Heart right ventricle (tissue), 16 donors: Measurements from ENCODE around the gene COL5A1. TPM values are rescaled to one million over a fixed set of nuclear protein-coding genes. Genes with fewer than 3 reads are reported as not detected.

ENCODE experiments used
- ATAC-seq, 8 donors: fragments of 200-7000 bp; cut with Tn5 transposase; one replicate each; pipeline ENCODE4 v1.9.1; 2020; ENCODE audit warnings: mild to moderate bottlenecking in 8 of 8, moderate library complexity in 8 of 8, moderate number of reproducible peaks in 1 of 8
- DNase-seq, 2 donors: peaks; one replicate each; pipeline ENCODE4 v3.0.0-alpha.2; 2020
- H3K27ac ChIP-seq, 10 donors: fragments of 200-600 bp; sonication (generic) in 2 of 10; one replicate each; pipeline versions ENCODE4 v1.5.0 to v1.8.0; 2020 to 2022; ENCODE audit warnings: mild to moderate bottlenecking in 3 of 10
- H3K27me3 ChIP-seq, 7 donors: fragments of 200-600 bp; one replicate each; pipeline ENCODE4 v1.8.0; 2021 to 2022; ENCODE audit warnings: mild to moderate bottlenecking in 2 of 7
- H3K36me3 ChIP-seq, 9 donors: fragments of 200-600 bp; sonication (generic) in 1 of 9; one replicate each; pipeline versions ENCODE4 v1.5.0 to v1.8.0; 2020 to 2022; ENCODE audit warnings: mild to moderate bottlenecking in 2 of 9
- H3K4me1 ChIP-seq, 9 donors: fragments of 200-600 bp; sonication (generic) in 1 of 9; one replicate each; pipeline versions ENCODE4 v1.5.0 to v1.8.0; 2020 to 2022; ENCODE audit warnings: mild to moderate bottlenecking in 4 of 9
- H3K4me3 ChIP-seq, 10 donors: fragments of 200-600 bp; sonication (generic) in 2 of 10; one replicate each; pipeline versions ENCODE4 v1.5.0 to v1.8.0; 2020 to 2022; ENCODE audit warnings: mild to moderate bottlenecking in 7 of 10, moderate library complexity in 2 of 10
- H3K9me3 ChIP-seq, 11 donors: fragments of 200-600 bp in 10 of 11; sonication (generic) in 2 of 11; one replicate each; pipeline versions ENCODE4 v1.5.0 to v1.8.0; 2013 to 2022; ENCODE audit warnings: mild to moderate bottlenecking in 2 of 11, control low read depth in 1 of 11, moderate library complexity in 1 of 11
- CTCF ChIP-seq, 9 donors: fragments of 200-600 bp; sonication (generic) in 2 of 9; IDR thresholded peaks; one replicate each; pipeline versions ENCODE4 v1.5.0 to v1.8.0; 2021 to 2022; ENCODE audit warnings: antibody characterized with exemption in 9 of 9, mild to moderate bottlenecking in 5 of 9, moderate library complexity in 1 of 9
- WGBS, 2 donors: extraction: QIAGEN DNeasy Blood & Tissue Kit; methylation state at CpG; one replicate each; pipeline ENCODE4 v1.1.7; 2013; ENCODE audit warnings: inconsistent platforms in 1 of 2; 5-methylcytosine and 5-hydroxymethylcytosine counted together
- intact Hi-C, 10 donors: fragments of 100-400 bp; cut with DNase I; formaldehyde crosslinking; loops; one replicate each; pipeline versions ENCODE4 v1.11.1 to v1.14.2; 2022
- polyA plus RNA-seq, 2 donors: library from polyadenylated mRNA; stranded (reverse); fragments of 200-250 nt; gene quantifications; one replicate each; pipeline ENCODE4 v1.2.3, GENCODE V29; 2013
- total RNA-seq, 10 donors: library from RNA; stranded (reverse); fragmentation: NEBNext Ultra II Directional in 3 of 10; extraction: Animal tissue kit (Norgen Biotek cat#: 25700) in 3 of 10; gene quantifications; one replicate each; pipeline versions ENCODE4 v1.2.1 to v1.2.4, GENCODE V29; 2021 to 2023
- donor health status: Arrhythmogenic right ventricular cardiomyopathy.
- donor health status: ischemic (EF 13 %, LVEDD 7.1; RV severe dilation, severe dysfunction).
- donor health status: healthy with polysubstance abuse.
- donor health status: DM: no; HTN: yes; CAD: no.
- donor health status: DM: no; HTN: no; CAD: no.
- donor health status: ischemic (EF 25% LVEDD 6.9; RV normal size, moderate dysfunction).
- donor health status: ischemic (EF 25% LVEDD 5.7; RV mildly dilated, moderate dysfunction).
- donor health status: healthy.
- donor health status: DM: yes; HTN: yes; CAD: no.
- donor health status: Ischemic cardiomyopathy.
- donor health status: ischemic (EF 35%, LVEDD 5.7; RV mildly dilated, moderate dysfunction).
- donor health status: nonischemic (EF 11% LVEDD 7.7; RV severe dilation, severe dysfunction).
- donor health status: DM: yes; HTN: yes; CAD: no.
- donor health status: PGD.
- donor health status: ischemic (EF 29% LVEDD 5.4; RV normal size, mild dysfunction).
- donor health status: nonischemic (EF 23%, LVEDD 6.1; RV moderate dilation, normal function).

Gene COL5A1
- total and polyA plus RNA-seq, 12 donors = 8.1 to 60.0 (median 13.3) TPM

GRCh38 chr9:134730011-134730760, 88.6 kb downstream of the COL5A1 start:
- H3K4me3 ChIP-seq = no peak overlapping the region
- intact Hi-C loops = loop anchor here in 3 of 10 donors (10.0 kb wide), 2 partner anchors 275 to 555 kb away; no protein-coding TSS in a partner anchor
- TF ChIP-seq CTCF (IDR thresholded peaks at IDR 0.05) = no peak
- DNase-seq (peak; percentile 42 to 65), ATAC-seq (peak; percentile 24 to 60 (median 34))
- peaks cover 0 to 59% (median 30%) of the 10 kb centered on the region in 9 donors for H3K4me1 ChIP-seq
- peaks cover 0 to 25% (median 0%) of the 10 kb centered on the region in 9 donors for H3K36me3 ChIP-seq
- H3K9me3 ChIP-seq = no peaks in the 10 kb centered on the region
- peak overlapping the region in 8 of 10 donors; percentile 37 to 87 (median 67) for H3K27ac ChIP-seq
- H3K27me3 ChIP-seq = no peaks in the 10 kb centered on the region
- 75 to 87% methylated on average over 23 of the region's 23 CpGs for WGBS, 2 donors

- H3K27ac ChIP-seq = peak overlapping the region in 9 of 10 donors; percentile 7 to 87 (median 65)
- no peaks in the 10 kb centered on the region for H3K9me3 ChIP-seq
- intact Hi-C loops = loop anchor here in 3 of 10 donors (10.0 kb wide), 2 partner anchors 276 to 556 kb away; no protein-coding TSS in a partner anchor
- H3K4me1 ChIP-seq = peaks cover 3 to 67% (median 34%) of the 10 kb centered on the region in 9 donors
- no peak for DNase-seq
- peaks cover 0 to 25% (median 0%) of the 10 kb centered on the region in 9 donors for H3K36me3 ChIP-seq
- peak in 5 of 8 donors; percentile 1 to 15 (median 8) for ATAC-seq
- no peak for TF ChIP-seq CTCF (IDR thresholded peaks at IDR 0.05)
- 84 to 89% methylated on average over 22 of the region's 22 CpGs for WGBS, 2 donors
- no peaks in the 10 kb centered on the region for H3K27me3 ChIP-seq
- H3K4me3 ChIP-seq = no peak overlapping the region
Measured at GRCh38 chr9:134730761-134731496, 89.3 kb downstream of the COL5A1 start.

GRCh38 chr9:134731497-134732391, 90.1 kb downstream of the COL5A1 start:
- no peak for DNase-seq
- WGBS, 2 donors = 93 to 95% methylated on average over 45 of the region's 45 CpGs

More at GRCh38 chr9:134731497-134732391, 90.1 kb downstream of the COL5A1 start:
- H3K9me3 ChIP-seq = no peaks in the 10 kb centered on the region
- peaks cover 0 to 25% (median 0%) of the 10 kb centered on the region in 9 donors for H3K36me3 ChIP-seq
- H3K4me3 ChIP-seq = no peak overlapping the region
- no peak for ATAC-seq
- peaks cover 9 to 72% (median 37%) of the 10 kb centered on the region in 9 donors for H3K4me1 ChIP-seq
- no peaks in the 10 kb centered on the region for H3K27me3 ChIP-seq
- peak overlapping the region in 7 of 10 donors; percentile 7 to 87 (median 64) for H3K27ac ChIP-seq
- no peak for TF ChIP-seq CTCF (IDR thresholded peaks at IDR 0.05)
- intact Hi-C loops = loop anchor here in 3 of 10 donors (10.0 kb wide), 2 partner anchors 277 to 557 kb away; no protein-coding TSS in a partner anchor
